NOMO-1 (cell line): ENCODE measurements around the gene SREK1IP1.

Source experiments
- DNase-seq, 2 experiments: peaks; one replicate each; lab custom pipeline; 2025; ENCODE audit not compliant: unreplicated experiment in 2 of 2; lab: John Stamatoyannopoulos, UW

SREK1IP1 gene

DNA sequence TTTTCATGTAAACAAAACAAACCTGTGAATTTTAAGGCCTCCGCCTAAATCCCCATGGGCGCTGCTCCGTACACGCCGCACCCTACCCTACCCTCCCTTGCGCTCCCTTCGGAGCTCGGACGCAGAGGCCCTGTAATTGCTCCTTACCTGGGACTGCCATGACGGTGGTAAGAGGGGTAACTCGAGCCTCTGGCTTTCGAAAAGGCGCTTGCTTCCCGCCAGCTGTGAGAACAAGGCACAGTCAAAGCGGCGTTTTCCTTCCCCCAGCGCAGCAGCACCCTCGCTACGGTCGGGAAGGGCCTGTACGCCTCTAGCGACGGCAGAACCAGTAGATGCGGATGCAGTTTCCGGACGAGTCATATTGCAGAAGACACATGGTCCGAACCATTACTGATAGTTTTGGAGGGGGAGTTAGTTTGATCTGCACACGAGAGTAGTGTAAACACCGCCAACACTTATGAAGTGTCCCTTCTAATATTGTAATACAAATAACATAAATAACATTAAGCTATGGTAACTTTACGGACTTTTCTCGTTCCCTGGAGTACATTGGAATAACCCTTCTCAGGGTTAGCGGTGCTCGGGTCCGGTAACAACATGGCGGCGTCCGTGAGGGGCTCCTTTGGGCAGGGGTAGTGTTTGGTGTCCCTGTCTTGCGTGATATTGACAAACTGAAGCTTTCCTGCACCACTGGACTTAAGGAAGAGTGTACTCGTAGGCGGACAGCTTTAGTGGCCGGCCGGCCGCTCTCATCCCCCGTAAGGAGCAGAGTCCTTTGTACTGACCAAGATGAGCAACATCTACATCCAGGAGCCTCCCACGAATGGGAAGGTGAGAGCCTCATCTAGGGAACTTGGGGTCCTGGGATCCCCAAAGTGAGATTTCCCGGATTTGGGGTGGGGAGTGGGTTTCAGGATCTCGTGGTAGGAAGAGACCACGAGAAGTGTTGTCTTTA lies at the start of gene SREK1IP1, which contains the start of gene CWC27:
Gene SREK1IP1, minus strand, starts transcription at position 334 of the 955 bp plus-strand sequence. Its CDS starts 174 bp downstream, at position 160.
Gene CWC27, plus strand, starts transcription at position 573 of the 955 bp plus-strand sequence. Its CDS starts 217 bp downstream, at position 790.
- peak; percentile 78 to 87 for DNase-seq

DNA sequence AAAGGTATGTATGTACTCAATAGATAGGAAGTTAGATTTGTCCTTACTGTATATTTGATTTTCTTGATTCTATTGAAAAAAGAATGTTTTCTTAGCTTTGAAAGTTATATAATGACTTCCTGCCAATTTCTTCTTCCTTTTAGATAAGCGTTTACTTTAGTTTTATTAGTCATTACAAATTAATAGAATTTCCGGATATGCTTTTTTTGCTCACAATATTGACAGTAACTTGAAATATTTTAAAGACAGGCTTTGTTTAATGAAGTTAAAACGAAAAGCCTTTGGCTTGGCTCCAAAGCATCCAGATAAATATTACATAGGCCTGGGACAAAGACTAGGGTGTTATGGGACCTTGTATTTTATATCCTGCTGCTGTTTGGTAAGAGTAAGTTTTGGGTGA lies 49.8 kb upstream of the SREK1IP1 start:
- no peak for DNase-seq

DNA sequence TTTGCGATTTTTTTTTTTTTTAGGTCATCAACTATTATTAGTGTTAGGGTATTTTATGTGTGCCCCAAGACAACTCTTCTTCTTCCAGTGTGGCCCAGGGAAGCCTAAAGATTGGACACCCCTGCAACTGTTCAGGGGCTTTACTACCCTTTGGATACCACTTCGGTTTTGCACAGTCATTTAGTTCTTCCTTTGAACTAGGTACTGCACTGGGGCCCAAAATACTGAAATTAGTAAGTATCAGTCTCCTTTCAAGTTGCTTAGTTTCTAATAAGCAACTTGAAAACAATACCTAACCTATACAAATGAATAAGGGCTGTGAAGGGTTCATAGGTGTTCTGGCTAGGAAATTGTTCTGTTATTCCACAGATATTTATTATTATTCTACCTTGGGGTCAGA lies 45.6 kb upstream of the SREK1IP1 start:
- DNase-seq: no peak

DNA sequence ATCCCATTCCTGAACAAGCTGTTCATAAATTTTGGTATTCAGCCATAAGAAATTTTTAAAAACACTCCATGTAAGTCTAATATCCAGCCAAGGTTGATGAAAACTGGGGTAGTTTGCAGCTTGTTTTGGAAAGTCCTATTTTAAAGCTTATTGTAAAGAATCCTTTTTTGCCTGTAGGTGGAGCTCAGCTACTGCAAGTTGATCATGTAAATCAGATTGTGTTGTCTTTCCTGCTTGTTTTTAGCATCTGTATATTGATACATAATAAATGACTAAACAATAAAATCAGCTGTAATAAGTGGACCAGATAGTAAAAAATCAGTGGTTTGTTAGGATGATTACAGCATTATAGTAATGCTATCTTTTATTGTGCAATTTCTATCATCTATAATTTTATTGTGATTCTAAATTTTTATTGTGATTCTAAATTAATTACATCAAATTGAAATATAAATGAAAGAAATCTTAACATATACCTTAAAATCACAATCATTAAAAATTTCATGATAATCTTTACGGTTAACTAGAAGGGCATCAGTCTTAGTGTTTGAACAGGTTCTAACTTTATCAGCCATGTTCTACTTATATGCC lies 42.7 kb upstream of the SREK1IP1 start:
- DNase-seq: peak; percentile 5 to 40

DNA sequence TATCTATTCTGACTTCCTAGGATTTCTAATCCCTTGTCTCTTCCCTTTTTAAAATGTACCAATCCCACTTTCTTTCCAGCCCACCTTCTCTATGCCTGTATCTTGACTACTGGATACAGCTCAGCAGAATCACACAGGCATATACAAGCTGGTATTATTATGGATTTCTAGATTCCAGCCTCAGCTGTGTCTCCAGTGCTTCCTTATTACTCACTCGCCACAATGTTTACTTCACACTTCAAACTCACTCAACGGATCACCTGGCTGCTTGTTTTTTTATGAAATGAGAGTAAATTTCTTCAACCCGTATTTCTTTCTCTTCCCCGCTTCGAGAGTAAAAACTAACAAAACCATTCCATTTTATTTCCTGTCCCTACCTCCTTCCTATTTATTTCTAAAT lies 39.0 kb upstream of the SREK1IP1 start:
- DNase-seq: no peak

DNA sequence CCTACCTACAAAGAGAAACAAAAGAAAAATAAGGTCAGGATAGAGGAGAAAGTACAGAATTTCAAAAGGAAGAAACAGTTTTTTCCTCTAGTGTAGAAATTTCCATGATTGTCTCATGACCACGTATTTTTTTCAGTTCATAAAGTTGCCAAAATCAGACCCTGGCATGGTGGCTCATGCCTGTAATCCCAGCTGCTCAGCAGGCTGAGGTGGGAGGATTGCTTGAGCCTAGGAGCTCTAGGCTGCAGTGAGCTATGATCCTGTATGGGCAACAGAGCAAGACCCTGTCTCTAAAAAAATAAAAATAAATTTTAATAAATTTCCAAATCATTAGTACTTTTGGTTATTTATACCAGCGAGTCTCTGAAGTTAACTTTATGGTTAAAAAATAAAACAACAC lies 38.0 kb upstream of the SREK1IP1 start:
- no peak for DNase-seq

DNA sequence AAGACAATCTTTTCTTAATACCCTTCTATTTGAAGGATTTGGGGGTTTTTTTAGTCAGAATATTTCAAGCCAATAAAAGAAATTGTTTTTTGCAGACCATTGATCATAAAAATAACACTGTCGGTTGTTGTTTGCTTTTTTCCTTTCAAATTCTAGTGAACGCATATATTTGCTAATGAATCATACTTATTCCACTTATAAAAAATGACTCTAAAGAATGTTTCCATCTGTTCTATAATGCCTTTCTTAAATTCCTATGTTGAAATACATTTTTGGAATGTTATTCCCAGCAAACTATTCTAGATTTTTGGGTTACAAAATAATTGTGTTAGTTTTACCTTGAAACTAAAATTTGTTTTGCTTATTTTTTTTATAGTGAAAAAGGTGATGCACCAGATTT lies 32.4 kb upstream of the SREK1IP1 start:
- no peak for DNase-seq

DNA sequence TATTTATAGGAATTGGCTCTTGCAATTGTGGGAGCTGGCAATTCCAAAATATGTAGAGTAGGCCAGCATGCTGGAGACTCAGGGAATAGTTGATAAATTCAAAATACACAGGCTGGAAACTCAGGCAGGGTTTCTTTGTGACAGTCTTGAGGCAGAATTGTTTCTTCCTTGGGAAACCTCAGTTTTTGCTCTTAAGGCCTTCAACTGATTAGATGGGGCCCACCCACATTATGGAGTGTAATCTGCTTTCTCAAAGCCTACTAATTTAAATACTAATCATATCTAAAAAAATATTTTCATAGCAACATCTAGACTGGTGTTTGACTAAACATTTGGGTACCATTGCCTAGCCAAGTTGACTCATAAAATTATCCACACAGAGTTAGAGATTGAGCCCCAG lies 27.8 kb upstream of the SREK1IP1 start:
- no peak for DNase-seq

DNA sequence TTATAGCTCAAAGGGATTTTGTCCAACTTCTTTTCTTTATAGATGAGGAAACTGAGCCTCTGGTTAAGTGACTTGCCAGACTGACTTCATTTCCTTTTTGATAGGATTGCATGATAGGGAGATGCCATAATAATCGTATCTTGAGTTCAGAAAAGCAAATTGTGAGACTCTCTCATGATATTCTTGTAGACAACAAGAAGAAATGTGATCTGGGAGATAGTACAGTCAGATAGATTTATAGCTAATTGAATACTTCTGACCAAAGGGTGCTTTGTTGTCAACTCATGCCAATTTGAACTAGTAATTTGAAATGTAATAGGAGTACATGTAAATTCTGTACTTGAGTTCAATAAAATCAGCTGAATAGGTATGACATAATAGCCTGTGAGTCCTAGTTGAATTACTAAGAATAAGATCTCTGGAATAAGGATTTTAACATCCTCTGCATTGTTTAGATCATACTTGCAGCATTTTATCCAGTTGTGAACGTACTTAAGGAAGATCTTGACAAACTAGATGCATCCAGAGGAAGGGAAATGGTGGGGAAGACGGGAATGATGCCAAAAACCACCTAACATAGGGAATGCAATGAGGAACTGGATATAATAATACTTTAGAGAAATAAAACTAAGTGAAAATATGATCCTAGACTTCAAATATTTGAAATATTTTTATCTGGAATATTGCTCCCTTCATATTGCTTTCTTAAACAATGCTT lies 25.7 kb upstream of the SREK1IP1 start:
- DNase-seq: no peak

DNA sequence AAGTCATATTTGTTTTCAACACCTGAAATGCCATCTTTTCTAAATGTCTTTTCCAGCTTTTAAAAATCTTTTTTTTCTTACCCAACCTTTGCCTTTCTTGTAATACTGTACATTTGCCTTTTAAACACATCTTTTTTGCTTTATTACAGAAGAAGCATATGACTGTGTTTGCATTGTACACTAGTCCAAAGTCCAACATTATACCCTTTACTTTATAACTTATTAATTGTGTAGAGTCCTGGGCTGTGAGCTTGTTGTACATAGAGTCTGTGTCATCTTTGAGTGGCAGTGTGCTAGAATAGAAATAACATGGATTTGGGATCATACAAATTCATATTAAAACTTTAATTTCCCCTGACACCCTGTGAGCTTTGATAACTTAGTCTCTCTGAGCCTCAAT lies 24.0 kb upstream of the SREK1IP1 start:
- DNase-seq: no peak

DNA sequence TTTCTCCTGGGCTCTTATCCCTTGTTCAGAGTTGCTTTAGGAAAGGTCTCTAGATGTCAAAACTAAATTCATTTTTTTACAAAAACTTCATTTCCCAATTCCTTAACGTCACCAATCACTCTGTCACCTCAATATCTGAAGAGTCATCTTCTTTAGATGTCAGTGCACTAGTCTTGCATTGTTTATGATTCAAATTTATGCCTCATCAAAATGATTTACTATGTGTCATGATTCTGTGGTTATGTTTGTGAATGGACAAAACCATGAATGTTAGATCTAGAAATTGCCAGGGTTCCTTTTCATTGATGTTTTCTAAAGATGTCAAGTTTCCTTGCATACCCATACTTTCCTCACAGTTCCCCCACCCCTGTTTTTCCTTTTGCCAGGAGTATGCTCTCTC lies 21.7 kb upstream of the SREK1IP1 start:
- no peak for DNase-seq

DNA sequence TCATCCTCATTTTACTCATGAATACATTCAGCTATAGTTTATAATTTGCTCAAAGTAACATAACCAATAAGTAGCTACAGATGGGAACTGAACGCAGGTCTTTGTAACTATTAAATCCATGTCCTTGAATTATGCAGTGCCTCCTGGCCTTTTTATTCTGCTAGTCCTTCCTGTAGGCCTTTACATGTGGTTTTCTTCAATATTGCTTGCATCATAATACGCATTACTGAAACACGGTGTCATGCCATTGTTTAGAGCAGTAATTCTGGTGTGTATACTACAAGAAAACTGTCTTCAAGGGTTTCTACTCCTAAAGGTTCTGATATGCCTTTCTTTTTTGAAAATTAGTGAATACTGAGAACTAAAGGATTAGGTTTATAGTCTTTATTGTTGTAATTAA lies 21.0 kb upstream of the SREK1IP1 start:
- DNase-seq: no peak

DNA sequence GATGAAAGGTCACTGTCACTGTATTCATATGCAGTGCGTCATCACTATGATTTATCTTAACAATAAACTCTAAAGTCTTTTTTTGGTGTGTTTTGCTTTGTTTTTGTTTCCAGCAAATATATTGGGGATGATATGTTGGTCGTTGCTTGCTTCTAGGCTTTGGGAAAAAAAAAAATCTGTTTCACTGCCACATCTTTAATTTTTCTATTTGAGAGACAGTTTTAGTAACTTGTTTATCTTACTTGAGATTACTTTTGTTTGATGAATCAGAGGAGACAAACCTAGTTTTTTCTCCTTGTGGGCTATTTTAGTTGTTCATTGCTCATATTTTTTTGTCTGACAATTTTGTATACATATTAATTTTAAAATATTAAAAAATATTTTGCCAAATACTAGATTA lies 19.7 kb upstream of the SREK1IP1 start:
- DNase-seq: no peak

DNA sequence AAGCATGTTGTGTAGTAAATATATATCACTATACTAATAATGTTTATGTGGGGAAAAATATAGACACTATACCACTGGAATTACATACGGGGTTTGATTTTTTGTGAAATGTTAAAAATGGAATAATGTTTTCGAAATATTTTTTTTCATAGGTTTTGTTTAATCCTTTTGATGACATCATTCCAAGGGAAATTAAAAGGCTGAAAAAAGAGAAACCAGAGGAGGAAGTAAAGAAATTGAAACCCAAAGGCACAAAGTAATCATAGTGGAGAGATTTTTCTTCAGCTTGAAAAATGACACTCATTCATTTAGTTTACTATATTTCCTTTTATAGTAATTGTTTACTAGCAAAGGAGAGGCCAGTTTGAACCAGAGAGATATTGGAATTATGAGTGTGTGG lies 17.9 kb upstream of the SREK1IP1 start:
- DNase-seq: no peak

DNA sequence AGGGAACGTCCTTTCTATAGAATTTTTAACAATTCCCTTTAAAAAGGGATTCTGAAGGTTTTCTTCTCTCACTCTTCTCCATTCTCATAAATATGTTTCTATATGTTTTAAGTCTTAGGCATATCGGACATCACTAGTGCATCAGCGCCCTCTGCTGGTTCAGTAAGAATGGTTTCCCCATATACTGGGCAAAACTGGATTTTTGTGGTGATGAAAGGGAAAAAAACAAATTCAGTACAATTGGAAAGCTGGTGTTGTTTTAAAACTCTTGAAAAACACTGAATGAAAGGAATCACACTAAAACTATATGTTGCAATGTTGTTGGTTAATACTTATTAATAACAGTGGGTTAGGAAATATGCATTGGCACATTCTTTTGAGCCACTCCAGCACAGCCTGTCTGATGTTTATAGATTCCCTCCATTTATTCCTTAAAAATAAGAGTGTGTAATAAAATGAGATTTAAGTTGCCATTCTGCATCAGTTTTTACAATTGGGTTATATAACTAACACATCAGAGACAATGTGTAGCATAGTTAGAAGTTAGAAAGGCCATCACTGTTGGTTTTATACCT lies 16.0 kb upstream of the SREK1IP1 start:
- DNase-seq: peak; percentile 45 to 71

DNA sequence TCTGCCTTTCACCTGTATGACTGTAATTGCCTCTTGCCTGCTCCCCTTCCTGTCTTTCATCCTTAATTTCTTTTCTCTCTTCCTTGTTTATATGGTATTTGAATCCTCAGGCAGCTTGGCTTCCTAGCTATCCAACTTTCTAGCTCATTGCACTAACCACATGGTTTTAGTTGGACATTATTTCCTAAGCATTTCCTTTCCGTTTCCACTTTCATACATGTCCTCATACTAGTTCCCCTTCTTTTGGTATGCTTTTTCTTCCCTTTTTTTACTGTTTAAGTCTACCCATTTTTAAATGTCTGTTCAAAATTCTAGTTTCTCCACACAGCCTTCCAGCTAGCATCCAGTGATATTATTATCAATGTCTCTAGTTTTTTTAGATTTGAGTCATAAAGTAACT lies 6.8 kb upstream of the SREK1IP1 start:
- peak; percentile 52 to 84 for DNase-seq

DNA sequence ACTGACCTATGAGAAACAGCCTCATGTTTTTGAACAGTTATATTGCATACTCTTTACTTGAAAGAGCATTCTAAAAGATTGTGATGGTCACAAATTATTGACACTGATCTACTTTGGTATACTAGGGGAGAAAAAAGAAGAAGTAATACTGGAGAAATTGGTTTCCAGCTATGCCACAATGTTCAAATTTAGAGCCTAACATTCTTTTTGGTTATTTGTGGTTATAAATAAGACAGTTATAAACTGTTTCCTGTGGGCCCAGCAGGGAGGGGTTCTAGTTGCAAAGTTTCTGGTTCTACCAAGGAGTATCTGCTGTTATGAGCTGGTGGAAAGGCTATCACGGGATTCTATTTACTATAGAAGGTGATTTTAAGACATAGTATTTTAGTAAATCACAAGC lies 5.0 kb upstream of the SREK1IP1 start:
- peak; percentile 27 to 75 for DNase-seq

DNA sequence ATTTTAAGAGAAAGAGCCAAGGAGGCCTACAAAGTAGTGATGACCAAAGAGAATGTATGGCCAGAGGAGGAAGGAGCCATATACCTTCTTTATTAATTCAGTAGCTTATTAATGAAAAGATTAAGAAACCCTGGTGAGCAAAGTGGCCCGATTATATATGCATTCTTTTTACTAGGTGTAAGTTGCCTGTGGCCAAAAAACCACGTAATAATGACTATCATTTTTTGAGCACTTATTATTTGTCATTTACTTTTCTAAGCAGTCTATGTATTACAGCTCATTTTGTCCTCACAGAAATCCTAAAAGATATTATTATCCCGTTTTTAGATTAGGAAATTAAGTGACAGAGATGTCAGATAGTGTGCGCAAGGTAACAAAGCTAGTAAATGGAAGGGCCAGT lies 3.2 kb upstream of the SREK1IP1 start:
- DNase-seq: no peak

DNA sequence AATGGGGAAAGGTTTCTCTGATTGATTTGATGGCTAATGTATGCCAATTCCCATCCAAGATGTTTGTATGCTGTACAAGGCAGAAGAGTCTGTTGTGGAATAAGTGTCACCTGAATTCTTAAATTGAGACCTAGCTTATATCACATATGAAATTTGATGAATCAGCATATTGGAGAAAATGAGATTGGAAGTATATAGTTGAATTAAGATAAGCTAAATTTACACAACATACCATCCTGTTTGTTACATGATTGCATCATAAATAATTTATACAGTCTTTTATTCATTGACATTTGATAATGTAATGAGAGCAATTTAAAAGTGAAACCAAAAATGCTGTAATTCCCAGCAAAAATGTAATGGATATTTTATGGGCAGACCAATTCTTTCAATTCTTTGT lies 1.4 kb upstream of the SREK1IP1 start:
- no peak for DNase-seq

DNA sequence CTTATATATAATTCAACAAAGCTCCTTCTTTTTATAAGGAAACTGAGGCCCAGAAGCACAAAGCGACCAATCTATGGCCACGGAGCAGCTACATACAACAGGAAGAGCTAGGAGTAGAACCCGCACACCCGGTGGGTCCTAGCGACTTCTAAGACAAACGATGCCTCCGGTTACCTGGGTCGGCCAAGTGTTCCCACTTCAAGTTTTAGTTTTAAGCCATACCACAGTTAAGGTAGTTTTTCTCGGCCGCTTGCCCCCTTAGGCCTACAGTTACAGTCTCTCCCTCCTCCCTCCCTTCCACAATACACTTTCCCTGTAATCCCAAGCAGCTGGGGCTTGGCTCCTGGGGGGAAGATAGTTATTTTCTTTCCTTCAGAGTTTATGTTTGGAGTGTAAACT lies 533 bp downstream of the SREK1IP1 start:
- DNase-seq: no peak

DNA sequence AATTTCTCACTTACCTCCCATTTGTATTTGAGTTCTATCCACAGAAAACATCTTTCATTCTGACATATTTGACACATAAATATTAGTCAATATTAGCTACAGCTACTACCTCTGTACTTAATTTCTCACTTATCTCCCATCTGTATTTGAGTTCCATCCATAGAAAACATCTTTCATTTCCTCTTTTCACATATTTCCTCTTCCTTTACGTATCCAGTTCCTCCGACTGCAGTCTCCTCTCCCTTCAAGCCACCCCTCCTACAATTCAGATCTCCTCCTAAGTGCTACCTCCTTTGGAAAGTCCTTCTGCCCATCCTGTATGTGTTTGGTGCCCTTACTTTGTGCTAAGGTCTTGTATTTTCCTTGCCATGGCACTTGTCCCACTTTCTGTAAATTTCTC lies 1.6 kb downstream of the SREK1IP1 start:
- peak in 1 of 2 experiments; percentile 39 for DNase-seq
